ENCODE data around the gene SLC35D1. TPM values are rescaled to one million over a fixed set of nuclear protein-coding genes. Genes with fewer than 3 reads are reported as not detected.

The SLC35D1 gene
- total and polyA plus RNA-seq, 9 of the 15 experiments (the other 6 are each of a cell fraction or from before 2014, with no cell fraction given): 2.3 to 10.4 (median 6.4) TPM

DNA sequence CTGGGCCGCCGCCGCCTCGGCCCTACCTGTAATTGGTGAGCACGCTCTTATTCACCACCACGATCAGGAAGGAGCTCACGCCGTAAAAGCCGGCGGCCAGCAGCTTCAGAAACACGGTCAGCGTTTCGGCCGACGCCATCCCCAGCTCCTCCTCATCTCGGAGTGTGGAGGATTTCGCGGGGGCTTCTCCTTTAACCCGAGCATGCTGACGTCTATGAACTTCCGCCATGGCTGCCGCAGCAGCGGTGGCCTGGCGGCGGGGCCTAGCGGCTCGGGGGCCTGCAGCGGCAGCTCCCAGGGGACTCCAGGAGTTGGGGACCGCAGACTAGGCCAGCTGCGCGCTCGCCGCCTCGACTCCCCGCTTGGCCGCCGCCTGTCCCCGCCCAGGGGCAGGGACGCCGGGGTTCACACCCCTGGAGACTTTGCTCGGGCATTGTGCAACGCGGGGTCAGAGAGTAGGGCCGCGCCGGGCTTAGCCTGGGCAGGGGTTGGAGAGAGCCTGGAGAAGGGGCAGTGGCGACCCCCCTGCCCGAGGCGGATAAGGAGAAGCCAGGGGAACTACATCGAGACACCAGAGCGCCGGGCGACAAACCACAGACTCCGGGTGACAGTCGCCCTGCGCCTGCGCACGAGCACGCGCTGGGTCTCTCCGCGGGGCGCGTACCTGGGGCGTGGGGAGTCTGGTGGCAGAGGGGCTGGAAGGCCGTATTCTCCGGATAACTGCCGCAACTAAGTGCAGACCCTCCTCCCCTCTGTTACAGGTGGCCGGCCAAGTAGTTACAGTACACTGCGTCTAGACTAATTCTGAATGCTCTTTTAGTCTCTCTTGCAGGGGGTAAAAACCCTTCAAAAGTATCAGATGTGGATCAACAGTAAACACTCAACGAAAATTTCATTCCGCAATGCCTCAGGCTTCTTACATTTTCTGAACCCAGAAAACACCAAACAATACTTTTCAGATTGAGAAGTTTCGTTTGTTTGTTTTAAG, at the start of gene SLC35D1 (continued):
- TF ChIP-seq, protein P1, sequence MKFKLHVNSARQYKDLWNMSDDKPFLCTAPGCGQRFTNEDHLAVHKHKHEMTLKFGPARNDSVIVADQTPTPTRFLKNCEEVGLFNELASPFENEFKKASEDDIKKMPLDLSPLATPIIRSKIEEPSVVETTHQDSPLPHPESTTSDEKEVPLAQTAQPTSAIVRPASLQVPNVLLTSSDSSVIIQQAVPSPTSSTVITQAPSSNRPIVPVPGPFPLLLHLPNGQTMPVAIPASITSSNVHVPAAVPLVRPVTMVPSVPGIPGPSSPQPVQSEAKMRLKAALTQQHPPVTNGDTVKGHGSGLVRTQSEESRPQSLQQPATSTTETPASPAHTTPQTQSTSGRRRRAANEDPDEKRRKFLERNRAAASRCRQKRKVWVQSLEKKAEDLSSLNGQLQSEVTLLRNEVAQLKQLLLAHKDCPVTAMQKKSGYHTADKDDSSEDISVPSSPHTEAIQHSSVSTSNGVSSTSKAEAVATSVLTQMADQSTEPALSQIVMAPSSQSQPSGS (CRISPR knock-in tag; IDR thresholded peaks at IDR 0.05): no peak
- peak; percentile 7; the same call in 1 of the 2 replicates for TF ChIP-seq TCF3 (CRISPR knock-in tag; IDR thresholded peaks at IDR 0.05)
- no peak for TF ChIP-seq CHD2 (IDR thresholded peaks at IDR 0.05; ENCODE audit: low read depth, low read length)
- TF ChIP-seq, protein P2, sequence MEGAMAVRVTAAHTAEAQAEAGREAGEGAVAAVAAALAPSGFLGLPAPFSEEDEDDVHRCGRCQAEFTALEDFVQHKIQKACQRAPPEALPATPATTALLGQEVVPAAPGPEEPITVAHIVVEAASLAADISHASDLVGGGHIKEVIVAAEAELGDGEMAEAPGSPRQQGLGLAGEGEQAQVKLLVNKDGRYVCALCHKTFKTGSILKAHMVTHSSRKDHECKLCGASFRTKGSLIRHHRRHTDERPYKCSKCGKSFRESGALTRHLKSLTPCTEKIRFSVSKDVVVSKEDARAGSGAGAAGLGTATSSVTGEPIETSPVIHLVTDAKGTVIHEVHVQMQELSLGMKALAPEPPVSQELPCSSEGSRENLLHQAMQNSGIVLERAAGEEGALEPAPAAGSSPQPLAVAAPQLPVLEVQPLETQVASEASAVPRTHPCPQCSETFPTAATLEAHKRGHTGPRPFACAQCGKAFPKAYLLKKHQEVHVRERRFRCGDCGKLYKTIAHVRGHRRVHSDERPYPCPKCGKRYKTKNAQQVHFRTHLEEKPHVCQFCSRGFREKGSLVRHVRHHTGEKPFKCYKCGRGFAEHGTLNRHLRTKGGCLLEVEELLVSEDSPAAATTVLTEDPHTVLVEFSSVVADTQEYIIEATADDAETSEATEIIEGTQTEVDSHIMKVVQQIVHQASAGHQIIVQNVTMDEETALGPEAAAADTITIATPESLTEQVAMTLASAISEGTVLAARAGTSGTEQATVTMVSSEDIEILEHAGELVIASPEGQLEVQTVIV (CRISPR knock-in tag; IDR thresholded peaks at IDR 0.05; ENCODE audit: borderline replicate concordance): no peak
- peak; percentile 68; the same call in 1 of the 2 replicates for TF ChIP-seq ZNF766 (CRISPR knock-in tag; conservative IDR thresholded peaks at IDR 0.05)
- TF ChIP-seq HDAC8 (tag; IDR thresholded peaks at IDR 0.05): no peak
- TF ChIP-seq DNMT1 (IDR thresholded peaks at IDR 0.05): no peak
- no peak for TF ChIP-seq ZSCAN32 (CRISPR knock-in tag; IDR thresholded peaks at IDR 0.05)
- TF ChIP-seq, protein P3, sequence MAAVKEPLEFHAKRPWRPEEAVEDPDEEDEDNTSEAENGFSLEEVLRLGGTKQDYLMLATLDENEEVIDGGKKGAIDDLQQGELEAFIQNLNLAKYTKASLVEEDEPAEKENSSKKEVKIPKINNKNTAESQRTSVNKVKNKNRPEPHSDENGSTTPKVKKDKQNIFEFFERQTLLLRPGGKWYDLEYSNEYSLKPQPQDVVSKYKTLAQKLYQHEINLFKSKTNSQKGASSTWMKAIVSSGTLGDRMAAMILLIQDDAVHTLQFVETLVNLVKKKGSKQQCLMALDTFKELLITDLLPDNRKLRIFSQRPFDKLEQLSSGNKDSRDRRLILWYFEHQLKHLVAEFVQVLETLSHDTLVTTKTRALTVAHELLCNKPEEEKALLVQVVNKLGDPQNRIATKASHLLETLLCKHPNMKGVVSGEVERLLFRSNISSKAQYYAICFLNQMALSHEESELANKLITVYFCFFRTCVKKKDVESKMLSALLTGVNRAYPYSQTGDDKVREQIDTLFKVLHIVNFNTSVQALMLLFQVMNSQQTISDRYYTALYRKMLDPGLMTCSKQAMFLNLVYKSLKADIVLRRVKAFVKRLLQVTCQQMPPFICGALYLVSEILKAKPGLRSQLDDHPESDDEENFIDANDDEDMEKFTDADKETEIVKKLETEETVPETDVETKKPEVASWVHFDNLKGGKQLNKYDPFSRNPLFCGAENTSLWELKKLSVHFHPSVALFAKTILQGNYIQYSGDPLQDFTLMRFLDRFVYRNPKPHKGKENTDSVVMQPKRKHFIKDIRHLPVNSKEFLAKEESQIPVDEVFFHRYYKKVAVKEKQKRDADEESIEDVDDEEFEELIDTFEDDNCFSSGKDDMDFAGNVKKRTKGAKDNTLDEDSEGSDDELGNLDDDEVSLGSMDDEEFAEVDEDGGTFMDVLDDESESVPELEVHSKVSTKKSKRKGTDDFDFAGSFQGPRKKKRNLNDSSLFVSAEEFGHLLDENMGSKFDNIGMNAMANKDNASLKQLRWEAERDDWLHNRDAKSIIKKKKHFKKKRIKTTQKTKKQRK (IDR thresholded peaks at IDR 0.05; ENCODE audit: borderline replicate concordance, low read depth, low read length): no peak
- 0 out of 2 replicates have a peak, but pooled peaks have one; percentile 11 for TF ChIP-seq MTA1 (IDR thresholded peaks at IDR 0.05; ENCODE audit: borderline replicate concordance)
- no peak for TF ChIP-seq SIN3B (IDR thresholded peaks at IDR 0.05; ENCODE audit: low read depth)
- TF ChIP-seq, protein P4, sequence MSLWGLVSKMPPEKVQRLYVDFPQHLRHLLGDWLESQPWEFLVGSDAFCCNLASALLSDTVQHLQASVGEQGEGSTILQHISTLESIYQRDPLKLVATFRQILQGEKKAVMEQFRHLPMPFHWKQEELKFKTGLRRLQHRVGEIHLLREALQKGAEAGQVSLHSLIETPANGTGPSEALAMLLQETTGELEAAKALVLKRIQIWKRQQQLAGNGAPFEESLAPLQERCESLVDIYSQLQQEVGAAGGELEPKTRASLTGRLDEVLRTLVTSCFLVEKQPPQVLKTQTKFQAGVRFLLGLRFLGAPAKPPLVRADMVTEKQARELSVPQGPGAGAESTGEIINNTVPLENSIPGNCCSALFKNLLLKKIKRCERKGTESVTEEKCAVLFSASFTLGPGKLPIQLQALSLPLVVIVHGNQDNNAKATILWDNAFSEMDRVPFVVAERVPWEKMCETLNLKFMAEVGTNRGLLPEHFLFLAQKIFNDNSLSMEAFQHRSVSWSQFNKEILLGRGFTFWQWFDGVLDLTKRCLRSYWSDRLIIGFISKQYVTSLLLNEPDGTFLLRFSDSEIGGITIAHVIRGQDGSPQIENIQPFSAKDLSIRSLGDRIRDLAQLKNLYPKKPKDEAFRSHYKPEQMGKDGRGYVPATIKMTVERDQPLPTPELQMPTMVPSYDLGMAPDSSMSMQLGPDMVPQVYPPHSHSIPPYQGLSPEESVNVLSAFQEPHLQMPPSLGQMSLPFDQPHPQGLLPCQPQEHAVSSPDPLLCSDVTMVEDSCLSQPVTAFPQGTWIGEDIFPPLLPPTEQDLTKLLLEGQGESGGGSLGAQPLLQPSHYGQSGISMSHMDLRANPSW (CRISPR knock-in tag; IDR thresholded peaks at IDR 0.05): peak; percentile 21; the same call in 1 of the 2 replicates
- no peak for TF ChIP-seq BRCA1 (IDR thresholded peaks at IDR 0.05)
- no peak for TF ChIP-seq BRCA1 (CRISPR knock-in tag; IDR thresholded peaks at IDR 0.05)
